Measurements from ENCODE around the gene PTPN9.
"Not testable (repeated sequence)": the region's sequence is repeated elsewhere in the genome, so short reads cannot be mapped to it uniquely, and the experiment has no call there.

PTPN9 gene

GRCh38 chr15:75561888-75562287 is 17.2 kb downstream of the PTPN9 start:
- no peaks in the 10 kb centered on the region for H3K36me3 ChIP-seq (ENCODE audit: insufficient read depth, low read length)
- no peak overlapping the region for H3K9ac ChIP-seq (ENCODE audit: low read depth, low read length)
- H3K4me1 ChIP-seq (ENCODE audit: insufficient read depth, low read length), result peaks cover 4% of the 10 kb centered on the region
- no peaks in the 10 kb centered on the region for H3K9me3 ChIP-seq (ENCODE audit: control insufficient read depth, insufficient read depth, low read length)

- not testable (repeated sequence) for H3K9ac ChIP-seq (ENCODE audit: low read depth, low read length); H3K36me3 ChIP-seq (ENCODE audit: insufficient read depth, low read length); H3K9me3 ChIP-seq (ENCODE audit: control insufficient read depth, insufficient read depth, low read length); H3K4me1 ChIP-seq (ENCODE audit: insufficient read depth, low read length)
Measured at GRCh38 chr15:75559360-75559759, 19.8 kb downstream of the PTPN9 start.

GRCh38 chr15:75558955-75559354 is 20.2 kb downstream of the PTPN9 start:
- not testable (repeated sequence) for H3K4me1 ChIP-seq (ENCODE audit: insufficient read depth, low read length); H3K9me3 ChIP-seq (ENCODE audit: control insufficient read depth, insufficient read depth, low read length); H3K36me3 ChIP-seq (ENCODE audit: insufficient read depth, low read length); H3K9ac ChIP-seq (ENCODE audit: low read depth, low read length)

GRCh38 chr15:75554717-75555116 is 24.4 kb downstream of the PTPN9 start:
- Histone ChIP-seq H3K9ac (ENCODE audit: low read depth, low read length) (no peak overlapping the region), H3K36me3 (ENCODE audit: insufficient read depth, low read length) (no peaks in the 10 kb centered on the region), H3K9me3 (ENCODE audit: control insufficient read depth, insufficient read depth, low read length) (no peaks in the 10 kb centered on the region), H3K4me1 (ENCODE audit: insufficient read depth, low read length) (no peaks in the 10 kb centered on the region)

GRCh38 chr15:75553659-75554058 is 25.5 kb downstream of the PTPN9 start:
- Histone ChIP-seq H3K9me3 (ENCODE audit: control insufficient read depth, insufficient read depth, low read length) (no peaks in the 10 kb centered on the region), H3K36me3 (ENCODE audit: insufficient read depth, low read length) (no peaks in the 10 kb centered on the region), H3K9ac (ENCODE audit: low read depth, low read length) (no peak overlapping the region), H3K4me1 (ENCODE audit: insufficient read depth, low read length) (no peaks in the 10 kb centered on the region)

- Histone ChIP-seq H3K9ac (ENCODE audit: low read depth, low read length) (no peak overlapping the region), H3K36me3 (ENCODE audit: insufficient read depth, low read length) (no peaks in the 10 kb centered on the region), H3K9me3 (ENCODE audit: control insufficient read depth, insufficient read depth, low read length) (no peaks in the 10 kb centered on the region), H3K4me1 (ENCODE audit: insufficient read depth, low read length) (no peaks in the 10 kb centered on the region)
Measured at GRCh38 chr15:75551091-75551490, 28.0 kb downstream of the PTPN9 start.

GRCh38 chr15:75545064-75545463 is 34.1 kb downstream of the PTPN9 start:
- H3K36me3 ChIP-seq (ENCODE audit: insufficient read depth, low read length), result no peaks in the 10 kb centered on the region
- H3K4me1 ChIP-seq (ENCODE audit: insufficient read depth, low read length), result no peaks in the 10 kb centered on the region
- H3K9ac ChIP-seq (ENCODE audit: low read depth, low read length), result no peak overlapping the region
- H3K9me3 ChIP-seq (ENCODE audit: control insufficient read depth, insufficient read depth, low read length), result no peaks in the 10 kb centered on the region

- Histone ChIP-seq H3K9ac (ENCODE audit: low read depth, low read length) (no peak overlapping the region), H3K4me1 (ENCODE audit: insufficient read depth, low read length) (no peaks in the 10 kb centered on the region), H3K9me3 (ENCODE audit: control insufficient read depth, insufficient read depth, low read length) (no peaks in the 10 kb centered on the region), H3K36me3 (ENCODE audit: insufficient read depth, low read length) (no peaks in the 10 kb centered on the region)
Measured at GRCh38 chr15:75544359-75544758, 34.8 kb downstream of the PTPN9 start.

- H3K4me1 ChIP-seq (ENCODE audit: insufficient read depth, low read length); H3K9me3 ChIP-seq (ENCODE audit: control insufficient read depth, insufficient read depth, low read length); H3K9ac ChIP-seq (ENCODE audit: low read depth, low read length); H3K36me3 ChIP-seq (ENCODE audit: insufficient read depth, low read length): not testable (repeated sequence)
Measured at GRCh38 chr15:75542949-75543545, 36.1 kb downstream of the PTPN9 start.

- no peaks in the 10 kb centered on the region for H3K9me3 ChIP-seq (ENCODE audit: control insufficient read depth, insufficient read depth, low read length)
- no peak overlapping the region for H3K9ac ChIP-seq (ENCODE audit: low read depth, low read length)
Measured at GRCh38 chr15:75542386-75542797, 36.7 kb downstream of the PTPN9 start.

GRCh38 chr15:75538376-75538775 is 40.7 kb downstream of the PTPN9 start:
- H3K9me3 ChIP-seq (ENCODE audit: control insufficient read depth, insufficient read depth, low read length), result no peaks in the 10 kb centered on the region
- no peaks in the 10 kb centered on the region for H3K4me1 ChIP-seq (ENCODE audit: insufficient read depth, low read length)
- H3K9ac ChIP-seq (ENCODE audit: low read depth, low read length), result no peak overlapping the region
- no peaks in the 10 kb centered on the region for H3K36me3 ChIP-seq (ENCODE audit: insufficient read depth, low read length)

More at GRCh38 chr15:75542386-75542797, 36.7 kb downstream of the PTPN9 start:
- Histone ChIP-seq H3K4me1 (ENCODE audit: insufficient read depth, low read length) (no peaks in the 10 kb centered on the region), H3K36me3 (ENCODE audit: insufficient read depth, low read length) (no peaks in the 10 kb centered on the region)

GRCh38 chr15:75533945-75534344 is 45.2 kb downstream of the PTPN9 start:
- H3K9ac ChIP-seq (ENCODE audit: low read depth, low read length), result no peak overlapping the region
- H3K9me3 ChIP-seq (ENCODE audit: control insufficient read depth, insufficient read depth, low read length), result no peaks in the 10 kb centered on the region
- H3K4me1 ChIP-seq (ENCODE audit: insufficient read depth, low read length), result no peaks in the 10 kb centered on the region; the same call in 1 of the 2 replicates
- H3K36me3 ChIP-seq (ENCODE audit: insufficient read depth, low read length), result no peaks in the 10 kb centered on the region

- no peaks in the 10 kb centered on the region; the same call in 1 of the 2 replicates for H3K4me1 ChIP-seq (ENCODE audit: insufficient read depth, low read length)
- H3K9me3 ChIP-seq (ENCODE audit: control insufficient read depth, insufficient read depth, low read length), result no peaks in the 10 kb centered on the region
- no peaks in the 10 kb centered on the region for H3K36me3 ChIP-seq (ENCODE audit: insufficient read depth, low read length)
- H3K9ac ChIP-seq (ENCODE audit: low read depth, low read length), result no peak overlapping the region
Measured at GRCh38 chr15:75532413-75533250, 46.5 kb downstream of the PTPN9 start.

GRCh38 chr15:75531041-75531450 is 48.1 kb downstream of the PTPN9 start:
- Histone ChIP-seq H3K9ac (ENCODE audit: low read depth, low read length) (no peak overlapping the region), H3K4me1 (ENCODE audit: insufficient read depth, low read length) (no peaks in the 10 kb centered on the region; the same call in 1 of the 2 replicates), H3K9me3 (ENCODE audit: control insufficient read depth, insufficient read depth, low read length) (no peaks in the 10 kb centered on the region), H3K36me3 (ENCODE audit: insufficient read depth, low read length) (no peaks in the 10 kb centered on the region)

- Histone ChIP-seq H3K9ac (ENCODE audit: low read depth, low read length) (no peak overlapping the region), H3K4me1 (ENCODE audit: insufficient read depth, low read length) (no peaks in the 10 kb centered on the region; the same call in 1 of the 2 replicates), H3K9me3 (ENCODE audit: control insufficient read depth, insufficient read depth, low read length) (no peaks in the 10 kb centered on the region), H3K36me3 (ENCODE audit: insufficient read depth, low read length) (no peaks in the 10 kb centered on the region)
Measured at GRCh38 chr15:75530169-75530568, 48.9 kb downstream of the PTPN9 start.

Measured in ES-I3 (cell line).